ENCODE data around the gene KDM3A.
"Not testable (repeated sequence)": the region's sequence is repeated elsewhere in the genome, so short reads cannot be mapped to it uniquely, and the experiment has no call there.

Gene KDM3A

GRCh38 chr2:86476092-86476491, 34.9 kb downstream of the KDM3A start:
- no peak overlapping the region for H3K4me3 ChIP-seq (ENCODE audit: low read length)
- no peak for TF ChIP-seq ZNF274 (IDR thresholded peaks at IDR 0.05; ENCODE audit: low read depth, low read length)

DNA sequence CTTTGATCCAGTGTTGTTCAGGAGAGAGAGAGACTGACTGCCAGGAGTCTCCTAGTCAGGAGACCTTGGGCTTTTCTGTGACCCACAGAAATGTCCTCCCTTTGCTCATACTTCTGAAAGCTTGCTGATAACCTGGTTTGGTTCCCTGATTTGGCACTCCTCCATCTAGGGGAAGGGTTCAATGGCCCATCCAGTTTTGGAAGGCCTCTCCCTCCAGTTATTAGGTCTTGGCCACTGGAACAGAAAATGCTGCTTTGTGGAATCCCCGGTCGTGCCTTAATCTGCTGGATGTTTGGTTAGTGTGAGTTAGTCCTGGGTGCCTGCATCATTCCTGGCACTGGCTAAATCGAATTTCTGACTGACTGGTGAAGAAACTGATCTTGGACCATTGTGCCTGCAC, 35.7 kb downstream of the KDM3A start:
- no peak overlapping the region for H3K4me3 ChIP-seq (ENCODE audit: low read length)
- TF ChIP-seq ZNF274 (IDR thresholded peaks at IDR 0.05; ENCODE audit: low read depth, low read length): no peak

GRCh38 chr2:86477349-86477748, 36.2 kb downstream of the KDM3A start:
- no peak overlapping the region for H3K4me3 ChIP-seq (ENCODE audit: low read length)
- TF ChIP-seq ZNF274 (IDR thresholded peaks at IDR 0.05; ENCODE audit: low read depth, low read length): no peak

- no peak for TF ChIP-seq ZNF274 (IDR thresholded peaks at IDR 0.05; ENCODE audit: low read depth, low read length)
- H3K4me3 ChIP-seq (ENCODE audit: low read length): no peak overlapping the region
Measured at GRCh38 chr2:86480105-86480504, 38.9 kb downstream of the KDM3A start.

DNA sequence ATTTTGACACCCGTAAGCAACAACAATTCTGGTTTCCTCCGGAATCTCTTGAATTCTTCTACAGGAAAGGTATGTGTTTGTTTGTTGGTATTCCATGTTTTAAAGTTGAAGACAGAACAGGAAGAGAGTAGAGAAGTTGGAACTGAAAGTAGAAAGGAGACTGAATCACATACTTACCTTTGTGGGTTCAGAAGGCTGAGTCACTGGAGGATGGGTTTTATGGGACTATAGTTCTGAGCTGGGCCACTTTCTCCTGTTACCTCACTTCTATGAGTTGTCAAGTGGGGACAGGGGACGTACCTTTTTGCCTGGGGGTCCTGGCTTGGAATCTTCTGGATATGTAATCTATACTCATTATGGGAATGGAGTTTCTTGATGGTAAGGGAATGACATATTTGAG, 40.9 kb downstream of the KDM3A start:
- no peak overlapping the region for H3K4me3 ChIP-seq (ENCODE audit: low read length)

GRCh38 chr2:86484385-86484784, 43.2 kb downstream of the KDM3A start:
- no peak for TF ChIP-seq ZNF274 (IDR thresholded peaks at IDR 0.05; ENCODE audit: low read depth, low read length)
- H3K4me3 ChIP-seq (ENCODE audit: low read length): no peak overlapping the region

More for the DNA sequence above, 40.9 kb downstream of the KDM3A start:
- no peak for TF ChIP-seq ZNF274 (IDR thresholded peaks at IDR 0.05; ENCODE audit: low read depth, low read length)

DNA sequence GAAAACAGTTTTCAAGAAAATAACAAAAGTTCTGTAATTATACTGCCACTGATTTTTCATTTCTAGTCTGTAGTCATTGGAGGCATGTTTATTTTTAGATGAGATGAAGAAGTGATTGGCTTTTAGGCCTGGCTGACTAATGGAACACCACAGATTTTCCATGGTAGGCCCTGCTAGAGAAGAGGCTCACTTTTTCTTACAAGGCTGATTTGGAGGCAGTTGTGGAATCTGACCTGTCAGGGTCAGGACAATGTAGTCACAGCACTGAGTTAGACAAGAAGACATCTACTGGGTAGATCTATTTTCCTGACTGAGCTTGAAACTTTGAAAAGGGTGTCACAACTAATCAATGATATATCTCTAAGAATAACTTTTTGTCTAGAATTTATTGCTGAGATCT, 43.9 kb downstream of the KDM3A start:
- no peak for TF ChIP-seq ZNF274 (IDR thresholded peaks at IDR 0.05; ENCODE audit: low read depth, low read length)
- no peak overlapping the region for H3K4me3 ChIP-seq (ENCODE audit: low read length)

GRCh38 chr2:86485802-86486201, 44.6 kb downstream of the KDM3A start:
- TF ChIP-seq ZNF274 (IDR thresholded peaks at IDR 0.05; ENCODE audit: low read depth, low read length): no peak

DNA sequence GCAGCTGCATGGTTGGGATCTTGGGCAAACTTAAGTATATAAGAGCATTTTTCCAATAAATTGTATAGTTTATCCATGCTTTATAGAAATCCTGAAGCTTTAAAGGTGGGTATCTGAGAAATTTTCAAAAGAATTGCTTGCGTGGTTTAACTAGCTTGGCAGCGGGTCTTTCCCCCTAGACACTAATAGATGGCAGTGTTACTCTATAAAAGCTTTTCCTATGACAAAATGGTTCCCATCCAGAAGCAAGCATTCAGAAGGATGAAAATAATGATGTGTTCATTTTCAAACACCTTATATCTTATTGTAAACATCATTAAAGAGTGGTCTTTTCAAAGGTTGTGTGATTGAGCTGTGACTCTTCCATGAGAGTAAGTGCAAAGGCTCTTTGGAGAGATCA, 45.9 kb downstream of the KDM3A start:
- H3K4me3 ChIP-seq (ENCODE audit: low read length): no peak overlapping the region
- TF ChIP-seq ZNF274 (IDR thresholded peaks at IDR 0.05; ENCODE audit: low read depth, low read length): no peak

More at GRCh38 chr2:86485802-86486201, 44.6 kb downstream of the KDM3A start:
- no peak overlapping the region for H3K4me3 ChIP-seq (ENCODE audit: low read length)

DNA sequence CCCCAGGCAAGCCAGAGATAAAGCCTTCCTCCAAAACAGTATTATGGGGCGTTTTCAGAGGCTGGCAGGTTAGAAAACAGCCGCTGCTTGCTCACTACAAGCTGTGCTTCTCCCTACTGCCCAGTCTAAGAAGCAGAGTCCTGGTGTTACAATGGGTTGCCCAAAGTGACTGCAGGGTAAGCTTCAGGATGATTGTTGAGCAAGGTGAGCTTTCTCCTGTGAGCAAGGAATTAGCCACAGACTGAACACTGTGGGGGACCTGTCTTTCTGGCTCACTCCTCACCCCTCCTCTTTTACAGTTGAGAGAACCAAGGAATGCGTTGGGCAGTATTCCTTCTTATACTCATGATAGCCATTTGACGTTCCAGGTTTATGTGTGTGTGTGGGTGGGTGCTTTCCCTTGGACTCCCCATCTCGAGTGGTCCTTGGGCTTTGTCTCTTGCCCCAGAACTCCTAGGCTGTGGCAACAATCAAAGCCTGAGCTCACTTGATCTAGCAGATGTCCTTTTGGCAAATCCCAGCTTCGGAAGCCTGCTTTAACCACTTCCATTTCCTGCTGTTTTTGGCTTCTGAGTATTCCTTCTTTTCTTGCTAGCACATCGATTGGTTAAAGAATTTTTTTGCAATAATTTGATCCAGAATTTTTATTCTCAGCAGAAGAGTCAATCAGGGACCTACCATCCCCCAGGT, 47.5 kb downstream of the KDM3A start:
- H3K4me3 ChIP-seq (ENCODE audit: low read length): no peak overlapping the region
- no peak for TF ChIP-seq ZNF274 (IDR thresholded peaks at IDR 0.05; ENCODE audit: low read depth, low read length)

- no peak for TF ChIP-seq ZNF274 (IDR thresholded peaks at IDR 0.05; ENCODE audit: low read depth, low read length)
- H3K4me3 ChIP-seq (ENCODE audit: low read length): no peak overlapping the region
Measured at GRCh38 chr2:86489542-86489941, 48.4 kb downstream of the KDM3A start.

- no peak for TF ChIP-seq ZNF274 (IDR thresholded peaks at IDR 0.05; ENCODE audit: low read depth, low read length)
- no peak overlapping the region for H3K4me3 ChIP-seq (ENCODE audit: low read length)
Measured at GRCh38 chr2:86490245-86490644, 49.1 kb downstream of the KDM3A start.

DNA sequence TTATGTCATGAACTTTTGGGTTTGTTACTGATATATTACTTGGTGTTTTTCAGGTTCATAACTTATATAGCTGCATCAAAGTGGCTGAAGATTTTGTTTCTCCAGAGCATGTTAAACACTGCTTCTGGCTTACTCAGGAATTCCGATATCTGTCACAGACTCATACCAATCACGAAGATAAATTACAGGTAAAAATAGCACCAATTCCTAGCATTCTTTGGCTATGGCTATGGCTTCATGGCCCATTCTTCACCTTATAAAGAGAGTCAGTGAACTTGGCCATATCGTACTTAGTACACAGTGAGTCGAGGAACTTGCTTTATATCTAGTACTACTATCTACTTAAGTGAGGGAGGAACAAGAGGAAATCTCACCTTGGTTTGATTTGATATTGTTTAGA, 49.9 kb downstream of the KDM3A start:
- H3K4me3 ChIP-seq (ENCODE audit: low read length): no peak overlapping the region
- TF ChIP-seq ZNF274 (IDR thresholded peaks at IDR 0.05; ENCODE audit: low read depth, low read length): no peak

DNA sequence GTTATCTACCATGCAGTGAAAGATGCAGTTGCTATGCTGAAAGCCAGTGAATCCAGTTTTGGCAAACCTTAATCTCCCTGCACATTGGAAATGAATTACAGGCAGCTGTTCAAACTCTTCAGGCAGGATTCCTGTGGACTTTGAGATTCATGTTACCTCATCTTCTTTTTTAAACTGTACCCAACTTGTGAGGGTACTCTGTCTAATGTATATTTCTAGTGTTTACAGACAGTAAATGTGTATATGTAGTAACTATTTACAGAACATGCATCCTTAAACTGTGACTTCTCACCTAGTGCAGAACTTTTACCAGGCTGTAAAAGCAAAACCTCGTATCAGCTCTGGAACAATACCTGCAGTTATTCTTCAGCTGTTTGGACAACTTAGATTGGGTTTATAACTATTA, 50.9 kb downstream of the KDM3A start:
- H3K4me3 ChIP-seq (ENCODE audit: low read length): no peak overlapping the region
- TF ChIP-seq ZNF274 (IDR thresholded peaks at IDR 0.05; ENCODE audit: low read depth, low read length): no peak

DNA sequence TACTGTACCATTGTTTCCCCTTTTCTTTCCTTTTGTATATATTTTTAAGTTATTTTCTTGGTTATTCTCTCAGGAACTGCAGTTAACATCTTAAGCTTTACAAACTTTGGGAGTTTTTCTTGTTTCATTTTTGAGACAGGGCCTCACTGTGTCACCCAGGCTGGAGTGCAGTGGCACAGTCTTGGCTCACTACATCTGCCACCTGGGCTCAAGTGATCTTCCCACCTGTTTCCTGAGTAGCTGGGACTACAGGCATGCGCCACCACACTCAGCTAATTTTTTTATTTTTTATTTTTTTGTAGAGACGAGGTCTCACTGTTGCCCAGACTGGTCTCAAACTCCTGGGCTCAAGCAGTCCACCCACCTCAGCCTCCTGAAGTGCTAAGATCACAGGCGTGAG, 55.2 kb downstream of the KDM3A start:
- H3K4me3 ChIP-seq (ENCODE audit: low read length): not testable (repeated sequence)

Measured in GM08714 (cell line).